Limb (tissue), 2 donors: ENCODE data around the gene RSU1.

Experiments
- DNase-seq, 2 donors: peaks; one replicate each; pipeline ENCODE4 v3.0.0-alpha.2; 2016; ENCODE audit errors: extremely low spot score in 2 of 2

RSU1 gene

DNA sequence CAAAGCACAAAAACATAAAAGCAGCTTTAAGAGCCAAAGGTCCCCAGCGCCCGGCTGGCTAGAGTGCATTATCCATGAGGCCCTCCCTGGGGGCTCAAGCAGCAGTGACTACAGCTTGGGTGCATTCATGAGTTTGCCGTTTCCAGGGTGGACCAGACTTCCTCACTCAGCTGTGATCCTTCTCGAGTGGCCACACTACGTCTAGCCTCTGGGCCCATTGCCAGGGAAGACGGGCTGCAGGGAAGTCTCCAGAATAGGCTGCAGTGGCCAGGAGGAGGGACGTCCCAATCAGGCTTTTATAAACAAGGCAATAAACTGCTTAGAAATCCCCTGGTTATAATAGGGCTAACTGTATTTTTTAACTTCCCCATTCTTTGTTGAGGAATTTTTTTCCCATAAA, 206.2 kb downstream of the RSU1 start:
- DNase-seq, result no peak

DNA sequence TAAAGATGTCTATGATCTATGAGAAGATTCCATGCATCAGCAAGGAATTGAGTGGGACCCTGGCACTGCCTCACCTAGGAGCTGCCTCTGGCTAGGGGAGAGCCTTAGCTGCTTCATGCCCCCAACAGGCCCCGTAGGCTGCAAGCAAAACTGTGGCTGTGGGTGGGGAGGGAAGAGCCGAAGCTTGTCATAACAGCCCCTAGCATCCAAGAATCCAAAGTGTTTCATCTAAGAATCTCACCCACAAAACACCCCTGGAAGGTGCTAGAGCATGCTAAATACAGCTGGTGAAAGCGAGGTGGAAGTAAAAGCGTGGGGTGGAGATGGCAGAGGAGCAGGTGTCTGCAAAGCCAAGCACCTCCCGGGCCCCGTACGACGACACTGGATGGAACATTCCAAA, 208.0 kb downstream of the RSU1 start:
- DNase-seq, result no peak

DNA sequence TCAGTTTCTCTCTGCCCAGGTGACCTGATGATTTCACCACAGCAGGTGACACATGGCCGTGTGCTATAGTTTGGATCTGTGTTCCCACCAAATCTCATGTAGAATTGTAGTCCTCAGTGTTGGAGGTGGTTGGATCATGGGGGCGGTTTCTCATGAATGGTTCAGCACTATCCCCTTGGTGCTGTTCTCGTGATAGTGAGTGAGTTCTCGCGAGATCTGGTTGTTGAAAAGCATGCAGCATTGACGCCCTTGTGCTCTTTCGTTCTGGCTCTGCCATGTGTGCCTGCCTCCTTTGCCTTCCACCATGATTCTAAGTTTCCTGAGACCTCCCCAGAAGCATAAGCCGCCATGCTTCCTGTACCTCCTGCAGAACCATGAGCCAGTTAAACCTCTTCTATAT, 210.3 kb downstream of the RSU1 start:
- DNase-seq, result no peak

DNA sequence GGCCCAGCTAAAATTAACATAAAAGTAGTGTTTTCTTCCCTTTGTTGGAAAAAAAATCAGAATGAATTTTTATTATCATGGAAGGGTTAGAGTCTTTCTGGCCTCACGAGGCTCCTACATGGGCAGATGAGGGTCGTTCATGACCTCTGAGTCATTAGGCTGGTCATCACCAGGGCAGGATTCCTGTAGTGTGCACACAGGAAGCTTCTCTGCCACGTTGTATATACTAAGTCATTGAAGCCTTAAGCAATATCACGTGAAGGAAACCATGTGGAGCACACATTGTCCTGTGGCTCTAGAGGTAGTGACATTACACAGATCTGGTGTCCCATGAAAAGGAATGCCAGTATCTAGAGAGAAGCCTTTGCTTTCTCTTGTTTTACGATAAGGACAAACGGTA, 210.8 kb downstream of the RSU1 start:
- no peak for DNase-seq

DNA sequence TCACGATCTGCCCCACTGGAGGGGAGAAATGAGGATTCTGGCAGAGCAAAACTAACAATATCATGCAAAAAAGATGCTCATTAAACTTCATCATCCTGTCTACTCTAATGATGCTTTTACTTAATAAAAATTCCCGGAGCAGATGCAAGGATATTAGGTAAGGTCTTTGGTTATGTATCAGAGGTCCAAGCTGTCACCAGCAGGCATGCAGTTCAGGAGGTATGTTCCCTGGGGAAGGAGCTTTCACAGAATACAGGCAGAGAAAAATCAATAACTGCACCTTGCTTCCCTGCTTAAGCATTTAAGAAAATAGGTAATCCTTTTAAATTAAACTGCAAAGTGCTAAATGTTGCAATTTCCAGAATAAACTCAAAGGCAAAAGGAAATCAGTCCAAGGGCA, 213.9 kb downstream of the RSU1 start:
- DNase-seq, result no peak

DNA sequence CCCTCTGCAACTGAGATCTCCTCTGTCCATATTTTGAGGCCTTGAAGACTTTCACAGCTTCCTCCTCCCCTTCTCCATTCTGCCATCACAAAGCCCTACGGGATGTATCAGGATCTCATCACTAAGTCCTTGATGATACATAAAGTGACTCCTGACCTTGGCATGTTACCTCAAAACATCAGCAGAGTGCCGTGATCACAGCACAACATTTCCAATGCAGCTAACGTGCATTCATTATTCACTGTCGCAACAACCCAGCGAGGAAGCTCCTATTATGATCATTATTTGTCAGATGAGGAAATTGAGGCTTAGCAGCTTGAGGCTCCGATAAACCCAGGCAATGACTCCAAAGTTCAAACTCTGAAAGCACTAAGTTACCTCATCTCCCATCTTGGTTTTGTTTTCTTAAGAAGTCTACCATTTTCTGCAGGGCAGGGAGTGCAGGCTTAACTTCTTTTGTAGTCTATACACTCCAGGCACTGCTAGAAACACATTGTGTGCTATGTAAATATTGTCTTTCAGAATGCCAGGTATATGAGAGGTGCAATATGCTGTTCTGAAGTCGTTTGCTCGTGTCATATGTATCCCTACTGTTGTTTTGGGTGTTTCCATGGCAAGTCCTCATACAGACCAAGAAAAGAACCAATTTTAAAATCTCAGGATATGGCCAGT, 215.0 kb downstream of the RSU1 start:
- no peak for DNase-seq

DNA sequence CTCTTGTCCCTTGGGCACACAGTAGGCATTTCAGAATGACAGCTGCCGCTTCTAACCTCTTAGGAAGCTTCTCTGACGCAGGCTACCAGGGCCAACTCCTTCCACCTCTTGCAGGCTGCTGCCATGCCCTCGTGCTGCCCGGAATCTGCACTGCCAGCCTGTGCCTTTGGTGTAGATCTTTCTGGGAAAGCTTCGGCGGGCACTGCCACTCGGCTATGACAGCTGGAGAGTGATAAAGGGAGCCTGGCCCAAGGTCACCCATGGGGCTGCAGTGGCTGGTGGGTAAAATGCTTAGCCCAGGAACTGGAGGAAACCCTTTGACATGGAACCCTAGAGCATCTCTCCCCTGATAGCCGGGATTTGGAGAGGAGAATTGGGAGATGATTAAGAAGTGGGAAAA, 217.6 kb downstream of the RSU1 start:
- DNase-seq, result no peak

DNA sequence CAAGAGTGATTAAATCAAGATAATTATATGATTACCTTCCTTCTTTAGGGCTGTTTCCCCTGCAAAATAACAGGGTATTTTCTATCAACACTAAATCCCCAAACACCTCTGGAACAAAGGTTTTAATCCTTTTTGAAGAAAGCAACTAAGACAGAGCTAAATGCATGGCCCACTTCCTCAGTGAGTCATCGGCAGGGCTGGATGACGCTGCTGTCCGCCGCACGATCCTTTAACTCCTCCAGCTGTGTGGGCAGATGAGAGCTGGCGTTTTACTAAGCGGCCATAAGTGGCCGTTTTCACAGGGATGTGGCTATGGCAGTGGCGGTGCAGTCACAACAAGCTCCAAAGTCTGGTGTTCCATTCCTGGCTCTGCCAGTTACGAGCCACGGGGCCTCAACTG, 219.6 kb downstream of the RSU1 start:
- no peak for DNase-seq

DNA sequence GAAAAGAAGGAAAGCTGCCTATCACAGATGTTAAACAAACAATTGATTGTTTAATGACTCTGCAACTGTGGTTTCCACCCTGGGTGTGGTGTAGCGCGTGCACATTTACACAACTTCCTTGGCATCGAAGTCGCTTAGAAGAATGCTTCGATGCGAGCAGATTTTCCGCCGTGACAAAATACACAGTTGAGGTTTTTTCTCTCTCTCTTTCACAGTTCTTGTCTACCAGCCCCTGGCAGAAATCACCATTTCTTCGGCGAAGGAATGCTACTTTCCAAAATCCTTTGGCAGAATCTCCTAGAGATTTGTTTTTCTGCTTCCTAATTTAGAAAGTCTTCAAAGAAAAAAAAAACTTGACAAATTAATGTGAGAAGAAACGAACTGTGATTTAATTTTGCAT, 224.8 kb downstream of the RSU1 start:
- DNase-seq, result no peak

DNA sequence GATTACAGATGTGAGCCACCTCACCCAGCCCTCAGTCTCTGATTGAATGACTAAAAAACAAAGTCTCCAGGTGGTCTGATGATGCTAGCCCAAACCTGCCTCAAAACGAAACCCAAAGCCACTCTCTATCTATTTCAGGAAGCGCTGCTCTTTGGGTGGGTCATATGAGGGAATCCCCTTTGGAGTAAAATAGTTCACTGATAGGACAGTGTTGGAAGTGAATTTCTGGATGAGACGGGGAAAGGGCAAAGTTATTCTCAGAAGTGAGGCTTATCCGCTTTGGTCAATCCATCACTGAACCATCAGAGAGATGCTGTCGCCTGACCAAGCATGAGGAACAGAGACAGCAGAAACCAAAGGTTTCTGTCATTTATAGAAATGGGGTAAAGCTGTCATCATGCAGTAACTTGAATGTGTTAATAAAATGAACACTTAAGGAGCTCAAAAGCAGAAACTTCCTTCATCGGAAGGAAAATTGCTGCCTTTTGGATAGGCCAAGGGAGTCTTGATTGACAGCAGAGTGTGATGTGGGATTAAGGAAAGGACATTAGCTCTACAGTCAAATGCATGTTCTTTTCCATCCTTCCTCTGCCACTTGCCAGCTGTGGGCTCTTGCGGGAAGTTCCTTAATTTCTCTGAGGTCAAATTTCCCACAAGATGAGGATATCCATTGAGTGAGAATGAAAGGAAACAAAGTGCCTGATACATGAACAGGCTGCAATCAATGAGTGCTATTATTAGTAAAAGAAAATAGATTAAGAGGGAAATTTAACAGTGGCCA, 230.7 kb downstream of the RSU1 start:
- DNase-seq, result no peak

DNA sequence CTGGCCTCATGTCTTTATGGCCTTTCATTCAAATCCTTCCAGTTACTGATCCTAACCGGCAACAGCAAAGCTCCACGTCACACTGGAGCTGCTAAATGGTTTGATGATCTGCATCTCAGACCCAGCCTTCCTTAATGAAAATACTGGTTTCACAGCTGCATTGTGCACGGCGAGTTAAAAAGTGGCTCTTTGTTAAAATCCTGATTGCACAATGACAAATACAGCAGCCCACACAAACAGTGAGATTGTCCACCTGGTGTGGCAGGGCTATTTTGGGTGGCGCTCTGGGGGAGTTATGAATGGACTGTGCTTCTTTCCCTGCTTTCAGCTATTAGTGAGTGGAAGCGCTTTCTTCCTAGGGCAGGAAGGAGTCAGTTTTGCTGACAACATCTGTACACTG, 232.1 kb downstream of the RSU1 start:
- DNase-seq, result no peak

DNA sequence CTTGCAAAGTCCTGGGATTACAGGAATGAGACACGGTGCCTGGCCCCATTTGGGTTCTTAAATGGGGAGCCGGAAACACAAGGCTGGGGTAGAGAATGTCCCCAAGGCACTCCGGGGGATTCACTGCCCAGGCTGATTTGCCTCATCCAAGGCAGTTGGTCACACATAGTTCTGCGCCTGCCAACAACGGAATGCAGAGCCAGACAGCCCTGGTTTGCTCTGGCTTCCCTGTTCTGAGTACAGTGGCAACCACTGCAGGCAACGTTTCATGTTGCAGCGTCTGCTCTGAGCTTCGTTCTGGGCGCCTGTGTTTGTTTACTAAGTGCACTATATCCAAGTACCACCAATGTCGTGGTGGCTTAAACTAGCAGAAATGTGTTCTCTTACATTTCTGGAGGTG, 233.8 kb downstream of the RSU1 start:
- no peak for DNase-seq

DNA sequence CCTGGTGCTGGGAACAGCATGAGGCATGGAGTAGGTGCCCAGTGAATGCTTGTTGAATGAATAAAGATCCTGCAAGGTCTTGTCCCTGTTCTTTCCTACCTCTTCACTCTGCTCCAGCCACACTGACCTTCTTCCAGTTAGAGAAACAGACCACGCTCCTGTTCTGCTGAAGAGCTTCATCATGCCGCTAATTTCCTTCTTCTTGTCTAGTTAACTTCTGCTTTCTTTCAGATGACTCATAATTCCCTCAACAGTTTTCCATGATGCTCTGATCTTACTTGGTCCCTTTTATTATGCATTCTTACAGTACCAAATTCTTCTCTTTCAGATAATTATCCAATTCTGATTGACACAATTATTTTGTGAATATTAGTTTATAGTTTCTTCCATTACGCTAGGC, 236.0 kb downstream of the RSU1 start:
- no peak for DNase-seq

DNA sequence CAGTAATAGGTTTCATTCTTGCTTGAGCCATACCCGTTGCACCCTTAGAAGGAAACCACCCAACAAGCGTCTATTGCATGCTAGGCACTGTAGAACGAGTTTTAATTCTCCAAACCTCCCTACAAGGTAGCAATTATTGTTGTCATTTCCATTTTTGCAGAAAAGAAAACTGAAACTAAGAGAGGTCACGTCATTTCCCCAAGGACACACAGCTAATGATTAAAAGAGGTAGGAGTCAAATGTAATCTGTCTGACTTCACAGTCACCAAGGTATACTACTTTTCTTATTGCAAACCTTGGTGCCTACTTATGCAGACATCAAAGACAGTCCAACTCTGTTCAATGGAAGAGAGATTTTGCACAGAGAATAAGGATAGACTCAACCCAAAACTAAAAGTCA, 246.5 kb downstream of the RSU1 start:
- DNase-seq, result no peak

DNA sequence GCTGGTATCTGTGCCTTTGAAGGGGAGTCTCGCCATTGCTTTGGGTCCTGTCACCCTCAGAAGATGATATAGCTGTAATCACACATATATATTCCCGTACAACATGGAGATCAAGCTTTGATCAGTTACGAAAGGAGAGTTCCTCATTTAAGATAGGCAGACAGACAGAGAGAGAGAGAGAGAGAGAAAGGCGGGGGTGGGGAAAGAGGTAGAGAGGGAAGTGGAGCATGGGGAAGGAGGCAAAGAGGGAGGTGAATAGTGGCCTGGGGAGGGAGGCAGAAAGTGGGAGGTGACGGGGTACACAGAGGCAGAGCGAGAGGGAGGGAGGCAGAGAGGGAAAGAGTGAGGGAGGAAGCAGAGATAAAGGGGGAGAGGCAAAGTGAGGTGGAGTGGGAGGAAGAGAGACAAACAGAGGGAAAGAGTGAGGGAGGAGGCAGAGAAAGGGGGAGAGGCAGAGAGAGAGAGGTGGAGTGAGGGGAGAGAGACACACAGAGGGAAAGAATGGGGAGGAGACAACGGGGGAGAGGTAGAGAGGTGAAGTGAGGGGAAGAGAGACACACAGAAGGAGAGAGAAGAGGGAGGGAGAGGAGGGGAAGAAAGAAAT, 250.9 kb downstream of the RSU1 start:
- no peak for DNase-seq

DNA sequence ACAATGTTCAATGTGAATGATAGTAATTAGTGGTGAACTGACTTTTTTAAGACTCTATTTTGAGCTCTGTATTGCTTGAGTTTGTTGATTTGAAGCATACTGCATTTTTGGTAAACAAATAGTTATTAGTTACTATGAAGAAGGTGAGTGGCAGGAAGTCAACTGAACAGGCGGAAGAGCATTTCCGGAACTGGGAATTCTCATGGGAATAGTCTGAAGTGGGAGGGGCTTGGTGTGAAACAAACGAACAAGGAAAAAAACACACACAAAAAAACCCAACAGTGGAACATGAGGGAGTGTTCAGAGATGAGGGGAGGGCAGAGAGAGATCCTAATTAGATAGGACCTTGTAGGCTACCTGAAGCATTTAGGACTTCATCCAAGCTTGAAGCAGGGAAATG, 251.6 kb downstream of the RSU1 start:
- no peak for DNase-seq

DNA sequence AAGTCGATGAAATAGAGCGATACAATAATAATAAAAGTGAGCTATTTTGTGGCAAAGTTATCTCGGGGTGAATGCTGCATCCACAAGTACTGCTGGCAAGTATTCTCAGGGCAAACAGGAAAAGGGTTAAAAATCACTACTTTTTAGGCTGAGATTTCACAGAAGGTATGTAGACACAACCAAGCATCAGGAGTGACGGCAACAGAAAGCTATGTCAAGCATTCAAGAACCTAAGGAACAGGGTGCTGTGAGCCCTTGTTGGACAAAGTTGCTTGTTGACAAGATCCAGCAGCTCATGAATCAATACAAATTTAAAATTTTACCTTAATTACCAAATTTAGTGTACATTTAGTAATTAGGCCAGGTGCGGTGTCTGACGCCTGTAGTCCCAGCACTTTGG, 254.3 kb downstream of the RSU1 start:
- no peak for DNase-seq

DNA sequence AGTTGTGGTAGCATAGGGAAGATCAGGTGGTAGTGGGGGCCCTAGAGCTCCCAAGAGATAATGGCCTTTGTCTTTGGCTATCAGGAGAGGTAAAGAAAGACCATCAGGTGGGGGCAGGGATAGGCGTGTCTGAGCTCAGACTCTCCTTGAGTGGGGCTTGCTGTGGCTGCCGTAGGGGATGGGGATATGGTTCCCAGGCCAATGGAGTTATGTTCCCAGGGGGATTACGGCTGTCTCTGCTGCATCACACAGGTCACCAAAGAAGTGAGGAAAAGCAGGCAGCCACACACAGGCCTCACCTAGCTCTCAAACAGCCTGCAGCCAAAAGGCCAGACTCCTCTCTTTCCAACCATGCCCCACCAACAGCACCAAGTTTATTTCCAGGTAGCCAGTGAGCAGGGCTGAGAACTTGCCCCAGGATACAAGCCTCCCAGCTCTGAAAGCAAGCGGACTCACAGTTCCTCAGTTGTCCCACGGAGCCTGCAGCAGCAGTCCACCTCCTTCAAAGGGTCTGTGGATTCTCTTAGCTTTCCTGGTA, 257.9 kb downstream of the RSU1 start:
- no peak for DNase-seq

DNA sequence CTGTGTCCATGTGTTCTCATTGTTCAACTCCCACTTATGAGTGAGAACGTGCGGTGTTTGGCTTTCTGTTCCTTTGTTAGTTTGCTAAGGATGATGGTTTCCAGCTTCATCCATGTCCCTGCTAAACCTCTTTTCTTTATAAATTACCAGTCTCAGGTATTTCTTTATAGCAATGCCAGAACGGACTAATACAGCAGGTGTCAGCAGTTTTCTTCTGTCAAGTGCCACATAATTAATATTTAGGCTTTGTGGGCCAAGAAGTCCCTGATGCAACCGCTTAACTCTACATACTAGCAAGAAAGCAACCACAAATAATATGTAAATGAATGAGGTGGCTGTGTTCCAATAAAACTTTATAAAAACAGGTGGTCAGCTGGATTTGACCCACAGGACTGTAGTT, 269.3 kb downstream of the RSU1 start:
- DNase-seq, result no peak

DNA sequence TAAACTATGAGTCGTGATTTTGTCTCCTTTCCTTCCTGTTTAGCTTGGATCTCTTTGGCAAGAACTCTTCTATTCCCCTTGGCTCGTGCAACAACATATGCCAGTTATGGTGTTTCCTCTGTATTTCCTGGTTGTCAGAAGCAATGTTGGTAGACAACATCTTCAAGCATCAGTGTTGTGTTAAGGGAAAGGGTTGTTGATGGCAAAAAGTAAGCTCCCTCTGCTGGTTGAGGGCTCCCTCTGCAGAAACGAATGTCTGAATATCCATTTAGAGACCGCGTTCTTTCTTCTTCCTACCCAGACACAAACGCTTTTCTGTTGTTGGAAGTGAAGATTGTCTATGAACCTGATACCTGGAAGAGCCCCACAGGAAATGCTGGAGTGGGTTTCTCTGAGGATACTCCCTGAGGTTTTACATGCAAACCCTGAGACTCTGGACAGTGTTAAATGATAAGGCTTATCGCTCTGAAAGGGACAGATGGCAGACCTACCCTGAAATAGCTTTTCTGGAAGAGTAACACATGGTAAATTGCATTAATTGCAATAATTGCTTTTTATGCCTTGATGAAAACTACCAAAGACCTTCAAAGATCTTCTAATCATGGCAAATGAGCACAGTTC, 272.0 kb downstream of the RSU1 start:
- DNase-seq, result peak in 1 of 2 donors; percentile 14

DNA sequence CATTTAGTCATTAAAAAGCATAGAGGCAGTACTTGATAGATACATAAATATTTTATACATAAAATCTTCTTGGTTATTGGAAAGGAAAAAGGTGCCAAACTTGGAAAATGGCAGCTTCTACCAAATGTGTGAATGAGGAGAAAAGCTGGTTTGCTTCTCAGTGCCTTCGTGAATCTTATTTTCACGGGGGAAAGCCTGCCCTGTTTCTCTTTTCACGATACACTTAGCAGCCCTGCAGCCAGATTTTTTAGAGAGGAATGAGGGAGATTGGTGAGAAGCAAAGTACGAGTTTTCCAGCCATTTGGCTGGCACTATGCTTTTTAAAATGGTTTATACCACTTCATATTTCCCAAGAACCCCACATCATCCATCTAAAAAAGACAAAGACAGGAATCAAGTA, 272.6 kb downstream of the RSU1 start:
- no peak for DNase-seq

DNA sequence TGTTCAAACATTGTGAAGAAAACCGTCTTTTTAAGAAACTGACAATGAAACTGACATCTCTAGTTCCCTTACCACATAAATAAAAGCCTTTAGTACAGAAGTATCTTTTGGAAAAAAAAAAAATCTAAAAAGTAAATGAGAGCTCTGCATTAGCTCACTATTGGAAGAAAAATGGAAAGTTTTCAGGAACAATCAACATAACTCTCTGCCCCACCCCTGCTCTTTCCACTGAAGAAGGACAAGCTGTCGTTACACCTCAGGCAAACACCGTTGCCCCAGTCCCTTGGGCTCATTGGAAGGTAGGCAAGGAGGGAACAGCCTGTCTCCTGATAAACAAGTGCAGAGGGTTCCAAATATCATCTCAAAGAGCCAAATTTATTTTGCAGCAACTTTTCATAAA, 273.1 kb downstream of the RSU1 start:
- no peak for DNase-seq
